Nephron progenitor cell (in vitro differentiated cells): ENCODE results near the gene ZNF365.

Source experiments
- DNase-seq: peaks from one replicate; pipeline ENCODE4 v3.0.0; 2021
- H3K27ac Mint-ChIP-seq: 2 replicates; pipeline ENCODE4 v1.8.0; 2021; ENCODE audit warnings: mild to moderate bottlenecking, moderate library complexity, mixed read lengths
- H3K27me3 Mint-ChIP-seq: 2 replicates; pipeline ENCODE4 v1.8.0; 2021; ENCODE audit warnings: mild to moderate bottlenecking, low read depth, mixed read lengths; ENCODE audit not compliant: poor library complexity
- H3K36me3 Mint-ChIP-seq: 2 replicates; pipeline ENCODE4 v1.8.0; 2021; ENCODE audit warnings: low read depth, mixed read lengths
- H3K4me1 Mint-ChIP-seq: 2 replicates; pipeline ENCODE4 v1.8.0; 2021; ENCODE audit warnings: mixed read lengths
- H3K4me3 Mint-ChIP-seq: 2 replicates; pipeline ENCODE4 v1.8.0; 2021; ENCODE audit warnings: mild to moderate bottlenecking, moderate library complexity, mixed read lengths
- H3K9me3 Mint-ChIP-seq: 2 replicates; pipeline ENCODE4 v1.8.0; 2021; ENCODE audit warnings: mild to moderate bottlenecking, moderate library complexity, mixed read lengths
- CTCF ChIP-seq: fragments of 200-600 bp; sonication (generic); IDR thresholded peaks from 2 replicates; pipeline ENCODE4 v1.5.0; 2021; ENCODE audit warnings: antibody characterized with exemption

ZNF365 gene, protein sequence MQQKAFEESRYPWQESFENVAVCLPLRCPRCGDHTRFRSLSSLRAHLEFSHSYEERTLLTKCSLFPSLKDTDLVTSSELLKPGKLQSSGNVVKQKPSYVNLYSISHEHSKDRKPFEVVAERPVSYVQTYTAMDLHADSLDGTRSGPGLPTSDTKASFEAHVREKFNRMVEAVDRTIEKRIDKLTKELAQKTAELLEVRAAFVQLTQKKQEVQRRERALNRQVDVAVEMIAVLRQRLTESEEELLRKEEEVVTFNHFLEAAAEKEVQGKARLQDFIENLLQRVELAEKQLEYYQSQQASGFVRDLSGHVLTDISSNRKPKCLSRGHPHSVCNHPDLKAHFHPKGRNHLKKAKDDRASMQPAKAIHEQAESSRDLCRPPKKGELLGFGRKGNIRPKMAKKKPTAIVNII

GRCh38 chr10:62373995-62374861 lies at the start of gene ZNF365:
Gene ZNF365 (plus strand): TSS chr10:62374369. CDS start chr10:62376194, 1,825 bp downstream.
- H3K4me1 Mint-ChIP-seq, result peaks cover 5% of the 10 kb centered on the region
- peaks cover 43% of the 10 kb centered on the region for H3K27me3 Mint-ChIP-seq
- peak within 1 kb of the TSS; percentile 85 for H3K4me3 Mint-ChIP-seq
- no peak for TF ChIP-seq CTCF
- no peaks in the 10 kb centered on the region for H3K36me3 Mint-ChIP-seq
- H3K27ac Mint-ChIP-seq, result no peak within 1 kb of the TSS
- peak; percentile 73 for DNase-seq
- peaks cover 3% of the 10 kb centered on the region for H3K9me3 Mint-ChIP-seq

- H3K27me3 Mint-ChIP-seq, result peaks cover 3% of the 10 kb centered on the region
- no peak for TF ChIP-seq CTCF
- no peak overlapping the region for H3K27ac Mint-ChIP-seq
- no peak for DNase-seq
- H3K36me3 Mint-ChIP-seq, result no peaks in the 10 kb centered on the region
- H3K4me1 Mint-ChIP-seq, result no peaks in the 10 kb centered on the region
- no peak overlapping the region for H3K4me3 Mint-ChIP-seq
- no peaks in the 10 kb centered on the region for H3K9me3 Mint-ChIP-seq
These were observed 48.0 kb upstream of the ZNF365 start for GRCh38 chr10:62326176-62326575.

DNA sequence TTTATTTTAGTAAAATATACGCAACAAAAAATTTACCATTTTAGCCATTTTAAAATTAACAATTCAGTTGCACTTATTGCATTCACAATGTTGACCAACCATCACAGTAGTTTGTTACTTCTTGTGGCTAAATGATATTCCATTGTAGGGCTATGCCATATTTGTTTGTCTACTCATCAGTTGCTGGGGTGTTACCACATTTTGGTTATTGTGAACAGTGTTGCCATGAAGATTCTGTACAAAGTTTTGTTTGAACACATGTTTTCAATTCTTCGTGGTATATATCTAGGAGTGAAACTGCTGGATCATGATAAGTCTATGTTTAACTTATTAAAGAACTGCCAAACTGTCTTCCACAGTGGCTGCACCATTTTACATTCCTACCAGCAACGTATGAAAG lies 46.3 kb upstream of the ZNF365 start:
- H3K9me3 Mint-ChIP-seq, result peaks cover 12% of the 10 kb centered on the region
- no peaks in the 10 kb centered on the region for H3K4me1 Mint-ChIP-seq
- H3K4me3 Mint-ChIP-seq, result no peak overlapping the region
- TF ChIP-seq CTCF, result no peak
- no peaks in the 10 kb centered on the region for H3K36me3 Mint-ChIP-seq
- H3K27ac Mint-ChIP-seq, result no peak overlapping the region
- DNase-seq, result no peak
- H3K27me3 Mint-ChIP-seq, result peaks cover 3% of the 10 kb centered on the region

- H3K27me3 Mint-ChIP-seq, result no peaks in the 10 kb centered on the region
- H3K9me3 Mint-ChIP-seq, result peaks cover 22% of the 10 kb centered on the region
- no peaks in the 10 kb centered on the region for H3K36me3 Mint-ChIP-seq
- no peak for TF ChIP-seq CTCF
- no peak overlapping the region for H3K4me3 Mint-ChIP-seq
- no peaks in the 10 kb centered on the region for H3K4me1 Mint-ChIP-seq
- no peak overlapping the region for H3K27ac Mint-ChIP-seq
- no peak for DNase-seq
These were observed 44.0 kb upstream of the ZNF365 start for GRCh38 chr10:62330213-62330612.

DNA sequence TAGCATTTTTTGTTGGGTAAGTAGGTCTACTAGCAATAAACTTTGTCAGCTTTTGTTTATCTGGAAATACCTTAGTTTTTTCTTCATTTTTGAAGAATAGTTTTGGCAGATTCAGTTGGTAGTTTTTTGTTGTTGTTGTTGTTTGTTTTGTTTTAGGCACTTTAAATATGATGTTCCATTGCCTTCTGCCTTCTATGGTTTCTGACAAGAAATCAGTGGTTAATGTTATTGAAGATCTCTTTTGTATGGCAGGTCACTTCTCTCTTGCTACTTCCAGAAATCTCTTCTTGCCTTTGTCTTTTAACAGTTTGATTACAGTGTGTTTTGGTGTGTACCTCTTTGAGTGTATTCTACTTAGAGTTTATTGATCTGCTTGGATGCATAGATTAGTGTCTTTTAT lies 41.8 kb upstream of the ZNF365 start:
- Mint-ChIP-seq H3K9me3 (peaks cover 26% of the 10 kb centered on the region), H3K27me3 (no peaks in the 10 kb centered on the region), H3K4me1 (no peaks in the 10 kb centered on the region), H3K36me3 (no peaks in the 10 kb centered on the region), H3K27ac (no peak overlapping the region), H3K4me3 (no peak overlapping the region)
- no peak for DNase-seq
- TF ChIP-seq CTCF, result no peak
